Testis (tissue), 2 donors: ENCODE measurements around the gene GPR183.

Experiments
- POLR2A ChIP-seq: fragments of 450-650 bp; IDR thresholded peaks from one replicate; pipeline ENCODE4 v1.6.1; 2017; ENCODE audit warnings: antibody characterized with exemption, mild to moderate bottlenecking, moderate library complexity
- TF ChIP-seq, protein P1 (sequence below), 3 experiments: fragments of 450-650 bp in 2 of 3; fragments of 200-600 bp in 1 of 3; sonication (generic) in 1 of 3; IDR thresholded peaks; one replicate each; pipeline ENCODE4 v1.5.1; 2016 to 2019; ENCODE audit warnings: antibody characterized with exemption in 3 of 3, mild to moderate bottlenecking in 2 of 3, moderate library complexity in 1 of 3

DNA sequence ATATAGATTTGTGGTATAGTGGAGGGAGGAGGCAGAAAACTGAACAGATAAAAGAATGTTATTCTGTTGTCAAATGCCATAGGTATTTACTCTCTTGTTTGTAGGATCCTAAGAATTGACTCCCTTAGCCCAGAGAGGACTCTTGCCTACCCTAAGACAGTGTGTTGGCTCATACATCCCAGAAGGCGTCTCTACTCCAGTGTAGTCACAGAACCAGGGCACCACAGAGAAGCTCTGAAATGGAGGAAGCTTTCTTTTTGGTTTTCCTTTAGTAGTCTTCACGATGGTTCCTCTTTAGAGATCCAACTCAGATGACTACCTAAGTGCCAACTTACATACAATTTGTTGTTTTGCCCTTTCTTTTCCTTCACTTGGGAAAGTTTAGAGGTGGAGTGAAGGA is 14.0 kb downstream of the GPR183 start:
- TF ChIP-seq, protein P1, sequence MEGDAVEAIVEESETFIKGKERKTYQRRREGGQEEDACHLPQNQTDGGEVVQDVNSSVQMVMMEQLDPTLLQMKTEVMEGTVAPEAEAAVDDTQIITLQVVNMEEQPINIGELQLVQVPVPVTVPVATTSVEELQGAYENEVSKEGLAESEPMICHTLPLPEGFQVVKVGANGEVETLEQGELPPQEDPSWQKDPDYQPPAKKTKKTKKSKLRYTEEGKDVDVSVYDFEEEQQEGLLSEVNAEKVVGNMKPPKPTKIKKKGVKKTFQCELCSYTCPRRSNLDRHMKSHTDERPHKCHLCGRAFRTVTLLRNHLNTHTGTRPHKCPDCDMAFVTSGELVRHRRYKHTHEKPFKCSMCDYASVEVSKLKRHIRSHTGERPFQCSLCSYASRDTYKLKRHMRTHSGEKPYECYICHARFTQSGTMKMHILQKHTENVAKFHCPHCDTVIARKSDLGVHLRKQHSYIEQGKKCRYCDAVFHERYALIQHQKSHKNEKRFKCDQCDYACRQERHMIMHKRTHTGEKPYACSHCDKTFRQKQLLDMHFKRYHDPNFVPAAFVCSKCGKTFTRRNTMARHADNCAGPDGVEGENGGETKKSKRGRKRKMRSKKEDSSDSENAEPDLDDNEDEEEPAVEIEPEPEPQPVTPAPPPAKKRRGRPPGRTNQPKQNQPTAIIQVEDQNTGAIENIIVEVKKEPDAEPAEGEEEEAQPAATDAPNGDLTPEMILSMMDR (IDR thresholded peaks at IDR 0.05): no peak
- TF ChIP-seq POLR2A: no peak
